ENCODE results near the gene RADIL.

GRCh38 chr7:4782333-4783291, 100.9 kb downstream of the RADIL start:
- TF ChIP-seq POLR2A (IDR thresholded peaks at IDR 0.05), result no peak
- no peak for TF ChIP-seq POLR2AphosphoS5 (IDR thresholded peaks at IDR 0.05)
- TF ChIP-seq CTCF (IDR thresholded peaks at IDR 0.05), result no peak

Data from stomach (tissue), 4 donors.